ENCODE results near the gene MCF2L2.

- TF ChIP-seq CTCF (IDR thresholded peaks at IDR 0.05; ENCODE audit: poor library complexity, severe bottlenecking) (no peak), RAD21 (conservative IDR thresholded peaks at IDR 0.05) (no peak), EP300 (conservative IDR thresholded peaks at IDR 0.05; ENCODE audit: poor library complexity, severe bottlenecking) (no peak), POLR2AphosphoS5 (IDR thresholded peaks at IDR 0.05) (no peak)
Observed at GRCh38 chr3:183370391-183370790, 58.0 kb downstream of the MCF2L2 start.
